ENCODE measurements around the gene GRM8.

GRM8 gene

DNA sequence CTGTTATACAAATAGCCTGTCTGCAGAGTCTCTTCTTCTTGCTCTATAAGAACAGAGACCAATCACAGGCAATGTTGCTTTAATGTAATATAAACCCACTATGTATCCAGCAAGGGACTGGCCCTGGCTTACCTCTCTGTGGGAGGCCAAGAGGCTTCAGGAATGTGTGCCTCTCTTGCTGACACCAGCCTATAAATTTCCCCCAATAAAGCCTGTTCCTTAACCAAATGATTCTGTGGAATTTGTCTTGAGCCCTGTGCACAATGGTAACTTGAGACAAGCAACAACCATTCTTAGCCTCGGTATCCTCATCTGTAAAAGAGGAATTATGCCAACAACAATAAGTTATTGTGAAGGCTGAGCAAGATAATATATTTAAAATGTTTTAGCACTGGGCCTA is 563.7 kb downstream of the GRM8 start:
- H4K20me1 ChIP-seq (ENCODE audit: insufficient read depth, low read length), result no peaks in the 10 kb centered on the region
- no peaks in the 10 kb centered on the region for H3F3A ChIP-seq (ENCODE audit: insufficient read depth, low read length)
- H3K9me3 ChIP-seq (replicated peaks; ENCODE audit: insufficient read depth, low read length), result no peaks in the 10 kb centered on the region
- no peak overlapping the region for H3K27ac ChIP-seq (ENCODE audit: low read length)
- H3K4me2 ChIP-seq (ENCODE audit: low read depth, low read length), result no peak overlapping the region
- H3K27me3 ChIP-seq (replicated peaks; ENCODE audit: insufficient read depth, low read length), result no peaks in the 10 kb centered on the region; the same call in 1 of the 2 replicates
- H3K4me3 ChIP-seq (ENCODE audit: low read length), result no peak overlapping the region
- H2AFZ ChIP-seq (ENCODE audit: low read length), result no peak overlapping the region
- TF ChIP-seq EZH2 (optimal IDR thresholded peaks at IDR 0.05; ENCODE audit: low read depth, low read length), result no peak
- TF ChIP-seq CTCF (IDR thresholded peaks at IDR 0.05; ENCODE audit: low read length), result no peak
- TF ChIP-seq EZH2phosphoT487 (IDR thresholded peaks at IDR 0.05; ENCODE audit: low read length), result no peak
- no peak for DNase-seq
- H3K4me1 ChIP-seq (ENCODE audit: low read length), result no peaks in the 10 kb centered on the region
- H3K36me3 ChIP-seq (replicated peaks; ENCODE audit: insufficient read depth, low read length), result no peaks in the 10 kb centered on the region
- no peaks in the 10 kb centered on the region for H3K79me2 ChIP-seq (ENCODE audit: low read length)
- H3K9ac ChIP-seq (ENCODE audit: low read length), result no peak overlapping the region
- H3K9me2 ChIP-seq (replicated peaks; ENCODE audit: insufficient read depth, low read length), result no peaks in the 10 kb centered on the region

GRCh38 chr7:126686474-126686873 is 566.3 kb downstream of the GRM8 start:
- Histone ChIP-seq H3K4me2 (ENCODE audit: low read depth, low read length) (no peak overlapping the region), H4K20me1 (ENCODE audit: insufficient read depth, low read length) (no peaks in the 10 kb centered on the region), H3K4me3 (ENCODE audit: low read length) (no peak overlapping the region), H3K27me3 (replicated peaks; ENCODE audit: insufficient read depth, low read length) (no peaks in the 10 kb centered on the region), H3K36me3 (replicated peaks; ENCODE audit: insufficient read depth, low read length) (no peaks in the 10 kb centered on the region), H3K9me2 (replicated peaks; ENCODE audit: insufficient read depth, low read length) (no peaks in the 10 kb centered on the region), H3K4me1 (ENCODE audit: low read length) (no peaks in the 10 kb centered on the region), H3K9me3 (replicated peaks; ENCODE audit: insufficient read depth, low read length) (no peaks in the 10 kb centered on the region), H2AFZ (ENCODE audit: low read length) (no peak overlapping the region), H3F3A (ENCODE audit: insufficient read depth, low read length) (no peaks in the 10 kb centered on the region), H3K9ac (ENCODE audit: low read length) (no peak overlapping the region), H3K27ac (ENCODE audit: low read length) (no peak overlapping the region), H3K79me2 (ENCODE audit: low read length) (no peaks in the 10 kb centered on the region)
- TF ChIP-seq CTCF (IDR thresholded peaks at IDR 0.05; ENCODE audit: low read length) (no peak), EZH2phosphoT487 (IDR thresholded peaks at IDR 0.05; ENCODE audit: low read length) (no peak), EZH2 (optimal IDR thresholded peaks at IDR 0.05; ENCODE audit: low read depth, low read length) (no peak)
- DNase-seq, result no peak

DNA sequence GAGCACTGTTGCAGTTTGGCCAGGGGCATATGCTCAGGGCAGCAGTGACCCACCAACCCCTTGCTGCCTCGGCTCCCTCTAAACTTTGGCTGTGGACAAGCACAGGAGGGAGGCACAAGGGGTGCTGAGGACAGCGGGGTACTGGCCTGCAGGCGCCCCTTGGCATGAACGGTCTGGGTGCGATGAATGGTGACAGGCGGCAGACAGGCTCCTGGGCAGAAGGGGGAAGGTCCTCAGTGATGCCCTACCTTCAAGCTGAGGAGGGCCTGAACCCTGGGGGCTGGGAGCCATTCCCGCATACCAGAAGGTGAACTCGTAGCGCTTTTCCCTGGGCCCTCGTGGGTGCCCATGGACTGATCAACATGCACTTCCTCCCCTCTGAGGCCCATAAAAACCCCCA is 567.1 kb downstream of the GRM8 start:
- H2AFZ ChIP-seq (ENCODE audit: low read length), result no peak overlapping the region
- H3F3A ChIP-seq (ENCODE audit: insufficient read depth, low read length), result no peaks in the 10 kb centered on the region
- TF ChIP-seq EZH2 (optimal IDR thresholded peaks at IDR 0.05; ENCODE audit: low read depth, low read length) (no peak), EZH2phosphoT487 (IDR thresholded peaks at IDR 0.05; ENCODE audit: low read length) (no peak), CTCF (IDR thresholded peaks at IDR 0.05; ENCODE audit: low read length) (no peak)
- H3K36me3 ChIP-seq (replicated peaks; ENCODE audit: insufficient read depth, low read length), result no peaks in the 10 kb centered on the region
- H3K9me2 ChIP-seq (replicated peaks; ENCODE audit: insufficient read depth, low read length), result no peaks in the 10 kb centered on the region
- H3K4me1 ChIP-seq (ENCODE audit: low read length), result no peaks in the 10 kb centered on the region
- no peak for DNase-seq
- H4K20me1 ChIP-seq (ENCODE audit: insufficient read depth, low read length), result no peaks in the 10 kb centered on the region
- H3K9me3 ChIP-seq (replicated peaks; ENCODE audit: insufficient read depth, low read length), result no peaks in the 10 kb centered on the region
- H3K9ac ChIP-seq (ENCODE audit: low read length), result no peak overlapping the region
- no peak overlapping the region for H3K27ac ChIP-seq (ENCODE audit: low read length)
- H3K27me3 ChIP-seq (replicated peaks; ENCODE audit: insufficient read depth, low read length), result no peaks in the 10 kb centered on the region
- H3K79me2 ChIP-seq (ENCODE audit: low read length), result no peaks in the 10 kb centered on the region
- H3K4me3 ChIP-seq (ENCODE audit: low read length), result no peak overlapping the region
- no peak overlapping the region for H3K4me2 ChIP-seq (ENCODE audit: low read depth, low read length)
